Tibial artery (tissue), 4 donors: Measurements from ENCODE around the gene ZFPM1.

ENCODE experiments used
- DNase-seq, 2 donors: peaks; one replicate each; pipeline ENCODE4 v3.0.0-alpha.2; 2019
- H3K27ac ChIP-seq, 2 donors: fragments of 200-600 bp; sonication (generic) in 1 of 2; 1 replicate in 1 of 2; 2 replicates in 1 of 2; pipeline ENCODE4 v1.5.1; 2018 to 2019; ENCODE audit warnings: mild to moderate bottlenecking in 1 of 2
- H3K27me3 ChIP-seq, 2 donors: fragments of 200-600 bp; sonication (generic) in 1 of 2; one replicate each; pipeline versions ENCODE4 v1.5.1 to v1.6.0; 2016 to 2019
- H3K36me3 ChIP-seq, 3 donors: fragments of 200-600 bp; sonication (generic) in 2 of 3; one replicate each; pipeline ENCODE4 v1.5.1; 2016 to 2019; ENCODE audit warnings: mild to moderate bottlenecking in 2 of 3
- H3K4me1 ChIP-seq, 4 donors: fragments of 200-600 bp; sonication (generic) in 2 of 4; 1 replicate in 3 of 4; 2 replicates in 1 of 4; pipeline ENCODE4 v1.5.1; 2016 to 2019
- H3K4me3 ChIP-seq, 2 donors: fragments of 200-600 bp; sonication (generic) in 1 of 2; 1 replicate in 1 of 2; 2 replicates in 1 of 2; pipeline ENCODE4 v1.5.1; 2018 to 2019; ENCODE audit warnings: mild to moderate bottlenecking in 2 of 2
- H3K9me3 ChIP-seq, 3 donors: fragments of 200-600 bp; sonication (generic) in 1 of 3; one replicate each; pipeline ENCODE4 v1.5.1; 2016 to 2019
- CTCF ChIP-seq, 2 experiments: fragments of 200-600 bp in 1 of 2; fragments of 450-650 bp in 1 of 2; IDR thresholded peaks; one replicate each; pipeline ENCODE4 v1.5.1; 2017 to 2019; ENCODE audit warnings: antibody characterized with exemption in 2 of 2, mild to moderate bottlenecking in 1 of 2, moderate library complexity in 1 of 2
- intact Hi-C: fragments of 100-400 bp; cut with DNase I; formaldehyde crosslinking; loops from one replicate; pipeline ENCODE4 v1.15.0; 2023; ENCODE audit warnings: low total_unique reads

Gene ZFPM1

GRCh38 chr16:88411951-88412576 is 41.0 kb upstream of the ZFPM1 start:
- Histone ChIP-seq H3K27ac (no peak overlapping the region), H3K4me3 (no peak overlapping the region), H3K36me3 (no peaks in the 10 kb centered on the region), H3K27me3 (no peaks in the 10 kb centered on the region), H3K4me1 (no peaks in the 10 kb centered on the region), H3K9me3 (no peaks in the 10 kb centered on the region)
- TF ChIP-seq CTCF (IDR thresholded peaks at IDR 0.05) = no peak
- no peak for DNase-seq
- intact Hi-C loops = no loop called here

- Histone ChIP-seq H3K4me3 (no peak overlapping the region), H3K9me3 (no peaks in the 10 kb centered on the region), H3K27ac (no peak overlapping the region), H3K36me3 (no peaks in the 10 kb centered on the region), H3K27me3 (no peaks in the 10 kb centered on the region), H3K4me1 (no peaks in the 10 kb centered on the region)
- intact Hi-C loops = no loop called here
- no peak for DNase-seq
- no peak for TF ChIP-seq CTCF (IDR thresholded peaks at IDR 0.05)
Observed at GRCh38 chr16:88412766-88413165, 40.3 kb upstream of the ZFPM1 start.

- Histone ChIP-seq H3K27me3 (no peaks in the 10 kb centered on the region), H3K36me3 (no peaks in the 10 kb centered on the region), H3K9me3 (no peaks in the 10 kb centered on the region), H3K27ac (no peak overlapping the region), H3K4me1 (no peaks in the 10 kb centered on the region), H3K4me3 (no peak overlapping the region)
- TF ChIP-seq CTCF (IDR thresholded peaks at IDR 0.05) = no peak
- intact Hi-C loops = no loop called here
- no peak for DNase-seq
Observed at GRCh38 chr16:88413231-88413630, 39.8 kb upstream of the ZFPM1 start.

GRCh38 chr16:88413631-88414030 is 39.4 kb upstream of the ZFPM1 start:
- intact Hi-C loops = no loop called here
- H3K4me1 ChIP-seq = no peaks in the 10 kb centered on the region
- no peaks in the 10 kb centered on the region for H3K9me3 ChIP-seq
- no peak overlapping the region for H3K4me3 ChIP-seq
- no peak for DNase-seq
- no peaks in the 10 kb centered on the region for H3K27me3 ChIP-seq
- H3K27ac ChIP-seq = no peak overlapping the region
- H3K36me3 ChIP-seq = no peaks in the 10 kb centered on the region
- no peak for TF ChIP-seq CTCF (IDR thresholded peaks at IDR 0.05)

- no peak overlapping the region for H3K27ac ChIP-seq
- TF ChIP-seq CTCF (IDR thresholded peaks at IDR 0.05) = no peak
- H3K27me3 ChIP-seq = no peaks in the 10 kb centered on the region
- no peaks in the 10 kb centered on the region for H3K4me1 ChIP-seq
- H3K4me3 ChIP-seq = no peak overlapping the region
- H3K9me3 ChIP-seq = no peaks in the 10 kb centered on the region
- intact Hi-C loops = no loop called here
- no peaks in the 10 kb centered on the region for H3K36me3 ChIP-seq
- no peak for DNase-seq
Observed at GRCh38 chr16:88414521-88415380, 38.3 kb upstream of the ZFPM1 start.
